Measurements from ENCODE around the gene DNAAF3.

- TF ChIP-seq, protein P1, sequence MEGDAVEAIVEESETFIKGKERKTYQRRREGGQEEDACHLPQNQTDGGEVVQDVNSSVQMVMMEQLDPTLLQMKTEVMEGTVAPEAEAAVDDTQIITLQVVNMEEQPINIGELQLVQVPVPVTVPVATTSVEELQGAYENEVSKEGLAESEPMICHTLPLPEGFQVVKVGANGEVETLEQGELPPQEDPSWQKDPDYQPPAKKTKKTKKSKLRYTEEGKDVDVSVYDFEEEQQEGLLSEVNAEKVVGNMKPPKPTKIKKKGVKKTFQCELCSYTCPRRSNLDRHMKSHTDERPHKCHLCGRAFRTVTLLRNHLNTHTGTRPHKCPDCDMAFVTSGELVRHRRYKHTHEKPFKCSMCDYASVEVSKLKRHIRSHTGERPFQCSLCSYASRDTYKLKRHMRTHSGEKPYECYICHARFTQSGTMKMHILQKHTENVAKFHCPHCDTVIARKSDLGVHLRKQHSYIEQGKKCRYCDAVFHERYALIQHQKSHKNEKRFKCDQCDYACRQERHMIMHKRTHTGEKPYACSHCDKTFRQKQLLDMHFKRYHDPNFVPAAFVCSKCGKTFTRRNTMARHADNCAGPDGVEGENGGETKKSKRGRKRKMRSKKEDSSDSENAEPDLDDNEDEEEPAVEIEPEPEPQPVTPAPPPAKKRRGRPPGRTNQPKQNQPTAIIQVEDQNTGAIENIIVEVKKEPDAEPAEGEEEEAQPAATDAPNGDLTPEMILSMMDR (IDR thresholded peaks at IDR 0.05), result no peak
- no peak for TF ChIP-seq SMC3 (IDR thresholded peaks at IDR 0.05; ENCODE audit: low read depth, low read length)
Measured at GRCh38 chr19:55209693-55210472, 43.5 kb upstream of the DNAAF3 start.
